Stimulated activated CD4-positive, alpha-beta T cell treated with anti-CD3 and anti-CD28 coated beads, Interleukin-15, amount 100 ng/mL, for 48 hours (primary cell): ENCODE results near the gene ANKRD29.
"Not testable (repeated sequence)": the region's sequence is repeated elsewhere in the genome, so short reads cannot be mapped to it uniquely, and the experiment has no call there.

Source experiments
- DNase-seq, 2 donors: peaks; one replicate each; pipeline ENCODE4 v3.0.0-alpha.2; 2020; ENCODE audit warnings: low read depth in 2 of 2

ANKRD29 gene

GRCh38 chr18:23616258-23616657 is 46.5 kb downstream of the ANKRD29 start:
- no peak for DNase-seq

- DNase-seq: no peak
These were observed 47.8 kb downstream of the ANKRD29 start for GRCh38 chr18:23614891-23615290.

- DNase-seq: no peak
These were observed 48.3 kb downstream of the ANKRD29 start for GRCh38 chr18:23614413-23614812.

GRCh38 chr18:23613091-23613475 is 49.6 kb downstream of the ANKRD29 start:
- not testable (repeated sequence) for DNase-seq

- no peak for DNase-seq
These were observed 50.1 kb downstream of the ANKRD29 start for GRCh38 chr18:23612434-23613090.

GRCh38 chr18:23609390-23610023 is 53.2 kb downstream of the ANKRD29 start:
- no peak for DNase-seq

GRCh38 chr18:23608211-23608610 is 54.5 kb downstream of the ANKRD29 start:
- DNase-seq: no peak

GRCh38 chr18:23605941-23606340 is 56.8 kb downstream of the ANKRD29 start:
- DNase-seq: no peak

- no peak for DNase-seq
These were observed 62.9 kb downstream of the ANKRD29 start for GRCh38 chr18:23599809-23600208.

GRCh38 chr18:23596183-23596582 is 66.5 kb downstream of the ANKRD29 start:
- DNase-seq: no peak

- no peak for DNase-seq
These were observed 67.1 kb downstream of the ANKRD29 start for GRCh38 chr18:23595591-23595990.

- DNase-seq: no peak
These were observed 69.0 kb downstream of the ANKRD29 start for GRCh38 chr18:23593720-23594119.

- no peak for DNase-seq
These were observed 69.8 kb downstream of the ANKRD29 start for GRCh38 chr18:23592911-23593310.

GRCh38 chr18:23591011-23591410 is 71.7 kb downstream of the ANKRD29 start:
- DNase-seq: no peak

GRCh38 chr18:23588836-23589560 is 73.7 kb downstream of the ANKRD29 start:
- no peak for DNase-seq

- DNase-seq: no peak
These were observed 75.5 kb downstream of the ANKRD29 start for GRCh38 chr18:23587220-23587642.

- DNase-seq: peak; percentile 83 to 89
These were observed 76.2 kb downstream of the ANKRD29 start, which contains the start of gene NPC1 for GRCh38 chr18:23586249-23587196. Gene NPC1 (minus strand): TSS chr18:23586506. CDS start chr18:23586343, 163 bp downstream.

- no peak for DNase-seq
These were observed 76.8 kb downstream of the ANKRD29 start for GRCh38 chr18:23585897-23586248.

- no peak for DNase-seq
These were observed 77.5 kb downstream of the ANKRD29 start for GRCh38 chr18:23585007-23585871.

GRCh38 chr18:23584019-23584983 is 78.4 kb downstream of the ANKRD29 start:
- no peak for DNase-seq
